H1 (cell line): ENCODE data around the gene HDHD5. TPM values are rescaled to one million over a fixed set of nuclear protein-coding genes. Genes with fewer than 3 reads are reported as not detected.

Source experiments
- CTCF ChIA-PET: fragments of 300-600 bp; sonication (Branson Sonifier 250); formaldehyde crosslinking; loops from one replicate; lab custom pipeline; 2021; ENCODE audit not compliant: partially characterized antibody; lab: Charles Lee
- POLR2A ChIA-PET: fragments of 300-600 bp; sonication (Branson Sonifier 250); formaldehyde crosslinking; loops from one replicate; lab custom pipeline; 2021; ENCODE audit warnings: inconsistent platforms; ENCODE audit not compliant: partially characterized antibody; lab: Charles Lee
- DNase-seq, 2 experiments: peaks; one replicate each; pipeline versions ENCODE4 v3.0.0 to v3.0.0-alpha.2; 2010 to 2022; ENCODE audit warnings: low spot score in 2 of 2, low read depth in 1 of 2, mixed read lengths in 1 of 2
- FAIRE-seq: peaks from 2 replicates; lab custom pipeline; 2011; peaks lifted over from hg19 to GRCh38; lab: Jason Lieb, UNC
- H2AFZ ChIP-seq: 2 replicates; pipeline ENCODE4 v1.8.1; 2012; ENCODE audit warnings: low read length, inconsistent platforms
- H2AK5ac ChIP-seq: 2 replicates; pipeline ENCODE4 v1.6.1; 2013; ENCODE audit warnings: low read depth, low read length
- H2BK120ac ChIP-seq: replicated peaks from 2 replicates; pipeline ENCODE3; 2013; ENCODE audit warnings: low read depth, low read length, inconsistent platforms
- H2BK12ac ChIP-seq: 2 replicates; pipeline ENCODE4 v1.6.1; 2013; ENCODE audit warnings: low read depth, low read length
- H2BK15ac ChIP-seq: 2 replicates; pipeline ENCODE4 v1.6.1; 2013; ENCODE audit warnings: low read length
- H2BK20ac ChIP-seq: 2 replicates; pipeline ENCODE4 v1.6.1; 2013; ENCODE audit warnings: low read length
- H2BK5ac ChIP-seq: 2 replicates; pipeline ENCODE4 v1.6.1; 2013; ENCODE audit warnings: low read depth, low read length
- H3K14ac ChIP-seq: 2 replicates; pipeline ENCODE4 v1.6.1; 2013; ENCODE audit warnings: inconsistent platforms; ENCODE audit not compliant: insufficient read length
- H3K18ac ChIP-seq: 2 replicates; pipeline ENCODE4 v1.6.1; 2013; ENCODE audit warnings: low read length; ENCODE audit errors: extremely low read depth
- H3K23ac ChIP-seq: 2 replicates; pipeline ENCODE4 v1.6.1; 2013; ENCODE audit warnings: inconsistent platforms; ENCODE audit not compliant: insufficient read length
- H3K23me2 ChIP-seq: 2 replicates; pipeline ENCODE4 v1.6.1; 2013; ENCODE audit warnings: low read depth, low read length
- H3K27ac ChIP-seq: 2 replicates; pipeline ENCODE4 v1.6.1; 2011; ENCODE audit warnings: low read depth, low read length, inconsistent platforms
- H3K27me3 ChIP-seq, 4 experiments: replicated peaks in 1 of 4; 1 replicate in 1 of 4; 2 replicates in 3 of 4; pipeline versions ENCODE4 v1.6.1 to v1.8.1; 2011 to 2013; ENCODE audit warnings: low read length in 3 of 4, mild to moderate bottlenecking in 3 of 4, inconsistent platforms in 2 of 4, mixed read lengths in 2 of 4, moderate library complexity in 1 of 4; ENCODE audit not compliant: control insufficient read depth in 3 of 4, insufficient read depth in 3 of 4; ENCODE audit errors: extremely low read depth in 1 of 4
- H3K36me3 ChIP-seq, 4 experiments: 2 replicates each; pipeline versions ENCODE4 v1.6.1 to v1.8.1; 2011 to 2013; ENCODE audit warnings: mild to moderate bottlenecking in 4 of 4, low read length in 3 of 4, moderate library complexity in 2 of 4, control low read depth in 1 of 4, inconsistent platforms in 1 of 4; ENCODE audit not compliant: insufficient read depth in 4 of 4, control insufficient read depth in 2 of 4
- H3K4ac ChIP-seq: replicated peaks from 2 replicates; pipeline ENCODE3; 2013; ENCODE audit warnings: low read length, low read depth, mixed read lengths, inconsistent platforms; ENCODE audit not compliant: insufficient read length
- H3K4me1 ChIP-seq, 4 experiments: replicated peaks in 1 of 4; 1 replicate in 1 of 4; 2 replicates in 3 of 4; pipeline versions ENCODE4 v1.6.1 to v1.8.1; 2011 to 2013; ENCODE audit warnings: low read length in 3 of 4, inconsistent platforms in 2 of 4, mixed read lengths in 1 of 4; ENCODE audit not compliant: insufficient read depth in 4 of 4, control insufficient read depth in 3 of 4
- H3K4me2 ChIP-seq, 2 experiments: 2 replicates each; pipeline versions ENCODE4 v1.6.1 to v1.8.1; 2011 to 2013; ENCODE audit warnings: low read depth in 2 of 2, low read length in 2 of 2, control low read depth in 1 of 2, inconsistent platforms in 1 of 2, mild to moderate bottlenecking in 1 of 2; ENCODE audit not compliant: insufficient read depth in 1 of 2
- H3K4me3 ChIP-seq, 4 experiments: fragments of 200-600, 300-600 bp in 1 of 4; sonication (generic), shearing (Covaris generic), sonication (Bioruptor Twin) in 1 of 4; 2 replicates each; pipeline versions ENCODE4 v1.5.1 to v1.8.1; 2011 to 2016; ENCODE audit warnings: low read length in 4 of 4, low read depth in 3 of 4, control low read depth in 2 of 4, inconsistent platforms in 2 of 4, mild to moderate bottlenecking in 2 of 4, mixed read lengths in 1 of 4, moderate library complexity in 1 of 4; ENCODE audit not compliant: insufficient read depth in 2 of 4; ENCODE audit errors: extremely low read depth in 1 of 4
- H3K56ac ChIP-seq: replicated peaks from 2 replicates; pipeline ENCODE3; 2013; ENCODE audit warnings: low read depth, mild to moderate bottlenecking, mixed read lengths, low read length, inconsistent platforms; ENCODE audit not compliant: insufficient read length
- H3K79me1 ChIP-seq: 2 replicates; pipeline ENCODE4 v1.6.1; 2013; ENCODE audit warnings: low read depth, low read length, control low read depth
- H3K79me2 ChIP-seq, 2 experiments: 2 replicates each; pipeline versions ENCODE4 v1.6.1 to v1.8.1; 2012 to 2013; ENCODE audit warnings: low read length in 2 of 2, mild to moderate bottlenecking in 2 of 2, inconsistent platforms in 1 of 2; ENCODE audit not compliant: insufficient read depth in 2 of 2, control insufficient read depth in 1 of 2
- H3K9ac ChIP-seq, 4 experiments: replicated peaks in 1 of 4; 1 replicate in 1 of 4; 2 replicates in 3 of 4; pipeline versions ENCODE4 v1.6.1 to v1.8.1; 2011 to 2013; ENCODE audit warnings: low read depth in 3 of 4, low read length in 3 of 4, control low read depth in 2 of 4, mild to moderate bottlenecking in 2 of 4, moderate library complexity in 2 of 4, inconsistent platforms in 1 of 4; ENCODE audit errors: extremely low read depth in 1 of 4
- H3K9me3 ChIP-seq, 2 experiments: 2 replicates each; pipeline versions ENCODE4 v1.6.1 to v1.8.1; 2012 to 2013; ENCODE audit warnings: mild to moderate bottlenecking in 2 of 2, moderate library complexity in 2 of 2, control low read depth in 1 of 2, inconsistent platforms in 1 of 2, low read depth in 1 of 2, low read length in 1 of 2, mixed read lengths in 1 of 2; ENCODE audit not compliant: insufficient read depth in 2 of 2
- H4K20me1 ChIP-seq, 2 experiments: replicated peaks in 1 of 2; 2 replicates each; pipeline versions ENCODE3 to v1.8.1; 2011 to 2013; ENCODE audit warnings: inconsistent platforms in 2 of 2, low read length in 2 of 2, mild to moderate bottlenecking in 1 of 2; ENCODE audit not compliant: insufficient read depth in 2 of 2, control insufficient read depth in 1 of 2
- H4K5ac ChIP-seq: 2 replicates; pipeline ENCODE4 v1.6.1; 2013; ENCODE audit warnings: low read length, low read depth, mixed read lengths, inconsistent platforms; ENCODE audit not compliant: insufficient read length
- H4K8ac ChIP-seq: 2 replicates; pipeline ENCODE4 v1.8.0; 2013; ENCODE audit warnings: mild to moderate bottlenecking, moderate library complexity, low read length, inconsistent platforms; ENCODE audit not compliant: insufficient read depth; ENCODE audit errors: extremely low read depth
- H4K91ac ChIP-seq: replicated peaks from 2 replicates; pipeline ENCODE3; 2013; ENCODE audit warnings: low read length, mixed read lengths, inconsistent platforms; ENCODE audit not compliant: insufficient read length
- EGR1 ChIP-seq: IDR thresholded peaks from 2 replicates; pipeline ENCODE4 v1.6.1; 2011; ENCODE audit warnings: low read depth, low read length, borderline replicate concordance
- FOSL1 ChIP-seq: IDR thresholded peaks from 2 replicates; pipeline ENCODE4 v1.6.1; 2011; ENCODE audit warnings: mild to moderate bottlenecking, low read depth, low read length, moderate library complexity; ENCODE audit not compliant: insufficient read depth
- HDAC6 ChIP-seq: IDR thresholded peaks from one replicate; pipeline ENCODE4 v1.7.1; 2012; ENCODE audit warnings: low read depth, mild to moderate bottlenecking, inconsistent platforms, low read length, moderate library complexity
- JUND ChIP-seq: IDR thresholded peaks from 2 replicates; pipeline ENCODE4 v1.6.1; 2011; ENCODE audit warnings: mild to moderate bottlenecking, improper control_type of control experiment, low read length
- SRF ChIP-seq: IDR thresholded peaks from 2 replicates; pipeline ENCODE4 v1.6.1; 2011; ENCODE audit warnings: mild to moderate bottlenecking, low read depth, low read length, moderate library complexity
- WGBS, 2 experiments: shearing (Covaris generic) in 1 of 2; methylation state at CpG; one replicate each; pipeline versions ENCODE4 v1.1.6 to v1.1.7; 2013 to 2015; ENCODE audit warnings: low lambda C conversion rate in 2 of 2, mixed read lengths in 2 of 2, inconsistent platforms in 1 of 2, low coverage in 1 of 2, missing lambda C conversion rate in 1 of 2; ENCODE audit not compliant: insufficient replicate concordance in 2 of 2, insufficient coverage in 1 of 2, insufficient read length in 1 of 2; ENCODE audit errors: extremely low coverage in 1 of 2, missing lambda C conversion rate in 1 of 2; 5-methylcytosine and 5-hydroxymethylcytosine counted together
- polyA plus RNA-seq, 7 experiments: library from polyadenylated mRNA; depleted of rRNA in 3 of 7; stranded (reverse) in 5 of 7; unstranded in 2 of 7; fragments of >200 nt in 5 of 7; fragments of 200-250 nt in 2 of 7; gene quantifications; 1 replicate in 5 of 7; 2 replicates in 1 of 7; 4 replicates in 1 of 7; pipeline versions ENCODE4 v1.2.1 to v1.2.3, GENCODE V29; 2011 to 2013; ENCODE audit warnings: missing spikeins in 2 of 7, mixed read lengths in 2 of 7
- total RNA-seq: library from RNA; stranded (reverse); fragmentation: NEBNext Ultra II Directional; extraction: Animal tissue kit (Norgen Biotek cat#: 25700); gene quantifications from 2 replicates; pipeline ENCODE4 v1.2.1, GENCODE V29; 2021
- TF ChIP-seq, protein P1 (sequence below): IDR thresholded peaks from 2 replicates; pipeline ENCODE4 v1.6.1; 2011; ENCODE audit warnings: low read depth, mild to moderate bottlenecking, low read length; ENCODE audit not compliant: insufficient read depth

Gene HDHD5
- total and polyA plus RNA-seq, 2 of the 8 experiments (the other 6 are each of a cell fraction or from before 2014, with no cell fraction given), result 68.3 to 123 TPM

DNA sequence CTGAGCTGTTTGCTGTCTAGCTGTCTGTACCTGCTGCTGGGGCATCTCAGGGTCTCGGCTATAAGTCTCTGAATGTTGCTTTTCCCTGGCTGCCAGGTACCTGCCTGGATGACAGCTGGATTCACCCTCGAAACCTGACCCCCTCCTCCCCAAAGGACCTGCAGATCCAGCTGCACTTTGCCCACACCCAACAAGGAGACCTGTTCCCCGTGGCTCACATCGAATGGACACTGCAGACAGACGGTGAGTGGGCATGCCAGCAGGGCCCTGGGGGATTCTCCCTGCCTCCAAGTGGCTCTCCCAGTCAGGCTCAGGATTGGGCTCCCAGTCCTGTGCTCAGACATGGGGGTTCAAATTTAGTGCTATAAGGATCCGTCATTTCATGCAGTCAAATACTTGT lies 61.4 kb downstream of the HDHD5 start:
- no peak overlapping the region for H2BK15ac ChIP-seq

More for the DNA sequence above, 61.4 kb downstream of the HDHD5 start:
- Histone ChIP-seq H3K23me2 (no peaks in the 10 kb centered on the region), H3K14ac (no peak overlapping the region), H3K79me1 (peaks cover 4% of the 10 kb centered on the region; the same call in 1 of the 2 replicates), H2BK20ac (no peak overlapping the region), H2AFZ (no peak overlapping the region), H3K79me2 (no peaks in the 10 kb centered on the region), H3K4me1 (no peaks in the 10 kb centered on the region), H3K56ac (no peak overlapping the region), H4K8ac (no peak overlapping the region), H3K4me3 (no peak overlapping the region), H4K5ac (no peak overlapping the region), H3K27ac (no peak overlapping the region), H3K27me3 (no peaks in the 10 kb centered on the region), H3K18ac (no peak overlapping the region), H3K4ac (no peak overlapping the region), H3K9ac (no peak overlapping the region), H2BK5ac (no peak overlapping the region), H4K20me1 (peaks cover 0 to 2% of the 10 kb centered on the region in 2 experiments), H2BK120ac (no peak overlapping the region), H3K9me3 (no peaks in the 10 kb centered on the region), H2BK12ac (no peak overlapping the region), H2AK5ac (no peak overlapping the region), H3K36me3 (peaks cover 0 to 2% (median 0%) of the 10 kb centered on the region in 4 experiments; a peak in 2 of 8 replicates), H3K4me2 (no peak overlapping the region), H4K91ac (no peak overlapping the region), H3K23ac (no peak overlapping the region)
- DNase-seq, result no peak
- ChIA-PET CTCF (interaction anchor here (0.7 to 3.4 kb wide), 3 partner anchors 8 to 74 kb away, joined by 3 to 35 read pairs (median 17); no protein-coding TSS in a partner anchor), POLR2A (interaction anchor here (1.1 kb wide), 1 partner anchor 9 kb away, joined by 3 read pairs; no protein-coding TSS in a partner anchor)
- 87% methylated on average over 6 of the region's 6 CpGs; no CpG with 5 or more reads in 1 of the 2 experiments for WGBS, 2 experiments
- TF ChIP-seq EGR1, result no peak
- no peak for TF ChIP-seq HDAC6
- TF ChIP-seq FOSL1, result no peak
- no peak for TF ChIP-seq SRF
- TF ChIP-seq, protein P1, sequence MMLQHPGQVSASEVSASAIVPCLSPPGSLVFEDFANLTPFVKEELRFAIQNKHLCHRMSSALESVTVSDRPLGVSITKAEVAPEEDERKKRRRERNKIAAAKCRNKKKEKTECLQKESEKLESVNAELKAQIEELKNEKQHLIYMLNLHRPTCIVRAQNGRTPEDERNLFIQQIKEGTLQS, result no peak
- no peak for TF ChIP-seq JUND
- FAIRE-seq, result no peak
